Measurements from ENCODE around the gene WIPF1. TPM values are rescaled to one million over a fixed set of nuclear protein-coding genes. Genes with fewer than 3 reads are reported as not detected.

WIPF1 gene
- polyA plus RNA-seq, 1 of the 3 experiments (the other 2 are of a cell fraction) = 56.7 TPM

GRCh38 chr2:174610243-174610995 lies 12.8 kb upstream of the WIPF1 start:
- Histone ChIP-seq H4K20me1 (ENCODE audit: insufficient read depth) (0 out of 2 replicates have a peak, but pooled peaks cover 7% of the 10 kb centered on the region), H3K9me2 (no peaks in the 10 kb centered on the region), H3K9ac (no peak overlapping the region), H3K4me3 (ENCODE audit: low read depth in 2 of 2, low read length in 1 of 2) (no peak overlapping the region), H2AFZ (ENCODE audit: low read depth) (no peak overlapping the region), H3K27me3 (ENCODE audit: insufficient read depth) (no peaks in the 10 kb centered on the region), H3F3A (replicated peaks; ENCODE audit: insufficient read depth) (peaks cover 26% of the 10 kb centered on the region), H3K79me2 (ENCODE audit: insufficient read depth) (peaks cover 28% of the 10 kb centered on the region), H3K4me2 (no peak overlapping the region), H3K4me1 (ENCODE audit: control insufficient read depth in 1 of 2, insufficient read depth in 2 of 2, low read depth in 1 of 2, low read length in 1 of 2) (peaks cover 16 to 45% of the 10 kb centered on the region in 2 experiments), H3K36me3 (replicated peaks in 1 of 2; ENCODE audit: control insufficient read depth in 1 of 2, insufficient read depth in 2 of 2, low read length in 1 of 2) (peaks cover 9 to 14% of the 10 kb centered on the region in 2 experiments), H3K27ac (ENCODE audit: low read depth in 2 of 2, low read length in 1 of 2) (no peak overlapping the region; a peak in 1 of 4 replicates), H3K9me3 (no peaks in the 10 kb centered on the region)
- TF ChIP-seq USF1 (IDR thresholded peaks at IDR 0.05; ENCODE audit: borderline replicate concordance, low read depth) = no peak
- TF ChIP-seq REST (IDR thresholded peaks at IDR 0.05; ENCODE audit: low read depth, low read length) = no peak
- TF ChIP-seq RCOR1 (IDR thresholded peaks at IDR 0.05; ENCODE audit: low read length) = no peak
- TF ChIP-seq TAF1 (IDR thresholded peaks at IDR 0.05; ENCODE audit: borderline replicate concordance, low read depth, low read length) = no peak
- TF ChIP-seq SMC3 (IDR thresholded peaks at IDR 0.05; ENCODE audit: low read depth, low read length) = no peak
- TF ChIP-seq RAD21 (IDR thresholded peaks at IDR 0.05; ENCODE audit: low read length) = no peak
- TF ChIP-seq SIN3A (IDR thresholded peaks at IDR 0.05; ENCODE audit: borderline replicate concordance, low read depth, low read length) = no peak
- TF ChIP-seq RXRA (IDR thresholded peaks at IDR 0.05; ENCODE audit: borderline replicate concordance, low read depth) = no peak
- no peak for TF ChIP-seq IRF3 (IDR thresholded peaks at IDR 0.05; ENCODE audit: low read depth, low read length)
- no peak for TF ChIP-seq JUND (IDR thresholded peaks at IDR 0.05)
- no peak for TF ChIP-seq MXI1 (IDR thresholded peaks at IDR 0.05; ENCODE audit: low read depth, low read length)
- no peak for TF ChIP-seq MEF2A (IDR thresholded peaks at IDR 0.05; ENCODE audit: borderline replicate concordance, low read depth)
- WGBS (ENCODE audit: low lambda C conversion rate) = 96% methylated on average over 6 of the region's 7 CpGs
- ChIA-PET CTCF (interaction anchor here (0.8 to 3.1 kb wide), 4 partner anchors 7 to 78 kb away, joined by 3 to 8 read pairs (median 5); no protein-coding TSS in a partner anchor), POLR2A (interaction anchor here (0.6 kb wide), 1 partner anchor 15 kb away, joined by 4 read pairs; no protein-coding TSS in a partner anchor)
- no peak for DNase-seq
